PC-9 (cell line): ENCODE measurements around the gene KIF9. TPM values are rescaled to one million over a fixed set of nuclear protein-coding genes. Genes with fewer than 3 reads are reported as not detected.
"Not testable (repeated sequence)": the region's sequence is repeated elsewhere in the genome, so short reads cannot be mapped to it uniquely, and the experiment has no call there.

ENCODE experiments used
- BruUV-seq: library from RNA; stranded (reverse); fragments of 400-500 nt; replicated peaks from 2 replicates; lab custom pipeline; 2021; lab: Mats Ljungman, UMichigan
- CTCF ChIA-PET: fragments of 300-600 bp; sonication (Branson Sonifier 250); formaldehyde crosslinking; loops from one replicate; lab custom pipeline; 2022; ENCODE audit warnings: antibody characterized with exemption; lab: Charles Lee
- POLR2A ChIA-PET: fragments of 300-600 bp; sonication (Branson Sonifier 250); formaldehyde crosslinking; loops from one replicate; lab custom pipeline; 2022; ENCODE audit warnings: antibody characterized with exemption; ENCODE audit not compliant: unreplicated experiment; lab: Charles Lee
- DNase-seq, 2 experiments: peaks; one replicate each; pipeline versions ENCODE4 v3.0.0 to v3.0.0-alpha.2; 2015 to 2022; ENCODE audit warnings: mixed read lengths in 1 of 2
- H2AFZ ChIP-seq: fragments of 200-600 bp; sonication (generic); 2 replicates; pipeline ENCODE4 v1.8.1; 2017; ENCODE audit warnings: antibody characterized with exemption
- H3F3A ChIP-seq: fragments of 200-600 bp; sonication (generic); 2 replicates; pipeline ENCODE4 v1.8.1; 2017; ENCODE audit warnings: antibody characterized with exemption, mild to moderate bottlenecking, low read depth; ENCODE audit not compliant: insufficient read depth
- H3K27ac ChIP-seq: fragments of 200-600 bp; sonication (generic); 2 replicates; pipeline ENCODE4 v1.6.1; 2016; ENCODE audit warnings: mixed run types
- H3K27me3 ChIP-seq: fragments of 200-600 bp; sonication (generic); 2 replicates; pipeline ENCODE4 v1.6.1; 2016; ENCODE audit warnings: low read depth, mixed run types; ENCODE audit not compliant: insufficient read depth
- H3K36me3 ChIP-seq: fragments of 200-600 bp; sonication (generic); 2 replicates; pipeline ENCODE4 v1.6.1; 2016; ENCODE audit warnings: low read depth, mixed run types
- H3K4me1 ChIP-seq: fragments of 200-600 bp; sonication (generic); replicated peaks from 2 replicates; pipeline ENCODE4 v1.6.1; 2016; ENCODE audit warnings: mixed run types; ENCODE audit not compliant: insufficient read depth
- H3K4me2 ChIP-seq: fragments of 200-600 bp; sonication (generic); 2 replicates; pipeline ENCODE4 v1.6.1; 2017; ENCODE audit warnings: mixed run types
- H3K4me3 ChIP-seq: fragments of 200-600 bp; sonication (generic); 2 replicates; pipeline ENCODE4 v1.6.1; 2016; ENCODE audit warnings: mixed run types
- H3K79me2 ChIP-seq: fragments of 200-600 bp; sonication (generic); 2 replicates; pipeline ENCODE4 v1.6.1; 2017; ENCODE audit warnings: low read depth, mixed run types
- H3K9me2 ChIP-seq: fragments of 200-600 bp; sonication (generic); 2 replicates; pipeline ENCODE4 v1.8.1; 2017; ENCODE audit warnings: mild to moderate bottlenecking; ENCODE audit not compliant: insufficient read depth
- H3K9me3 ChIP-seq: fragments of 200-600 bp; sonication (generic); 2 replicates; pipeline ENCODE4 v1.8.1; 2016; ENCODE audit warnings: low read depth; ENCODE audit not compliant: insufficient read depth
- H4K20me1 ChIP-seq: fragments of 200-600 bp; sonication (generic); 2 replicates; pipeline ENCODE4 v1.8.1; 2017; ENCODE audit not compliant: insufficient read depth
- CTCF ChIP-seq: fragments of 200-600 bp; sonication (generic); conservative IDR thresholded peaks from 2 replicates; pipeline ENCODE4 v1.6.1; 2017; ENCODE audit warnings: mixed run types, antibody characterized with exemption, mild to moderate bottlenecking, moderate library complexity
- EZH2 ChIP-seq: fragments of 200-600 bp; sonication (generic); IDR thresholded peaks from 2 replicates; pipeline ENCODE4 v1.8.0; 2017; ENCODE audit warnings: antibody characterized with exemption, low read depth
- intact Hi-C: fragments of 100-400 bp; cut with micrococcal nuclease; formaldehyde crosslinking; loops from one replicate; pipeline ENCODE4 v1.10.0; 2022; ENCODE audit not compliant: unreplicated experiment
- total RNA-seq: library from RNA; stranded (reverse); gene quantifications from 2 replicates; pipeline ENCODE4 v1.2.3, GENCODE V29; 2021

KIF9 gene
- total RNA-seq, 1 experiment from 2014 or later: 21.4 TPM

DNA sequence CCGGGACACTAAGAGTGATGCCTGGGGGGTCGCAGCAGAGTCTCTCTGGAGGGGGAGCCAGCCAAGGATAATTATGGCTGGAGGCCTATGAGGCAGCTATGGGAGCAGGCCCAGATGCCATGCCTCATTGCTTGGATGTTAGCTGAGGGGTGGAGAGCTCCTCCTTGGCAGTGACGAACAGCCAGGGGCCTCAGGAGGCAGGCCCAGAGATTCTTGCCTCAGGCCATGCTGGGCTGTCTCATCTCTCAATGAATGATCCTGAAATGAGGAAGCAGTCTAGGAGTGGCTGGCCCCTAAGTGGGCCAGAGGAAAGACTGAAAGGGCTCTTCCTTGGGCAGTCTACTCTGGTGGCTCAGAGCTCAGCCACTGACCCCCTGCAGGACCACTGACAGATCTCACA, 21.3 kb downstream of the KIF9 start:
- intact Hi-C loops: no loop called here
- H3F3A ChIP-seq: no peaks in the 10 kb centered on the region
- DNase-seq: peak in 1 of 2 experiments; percentile 35
- no peak overlapping the region for H2AFZ ChIP-seq
- no peaks in the 10 kb centered on the region for H4K20me1 ChIP-seq
- H3K27me3 ChIP-seq: no peaks in the 10 kb centered on the region
- no peaks in the 10 kb centered on the region for H3K9me3 ChIP-seq
- ChIA-PET POLR2A (interaction anchor here (0.7 kb wide), 1 partner anchor 47 kb away, joined by 3 read pairs; no protein-coding TSS in a partner anchor), CTCF (interaction anchor here (0.6 kb wide), 1 partner anchor 67 kb away, joined by 4 read pairs; no protein-coding TSS in a partner anchor)
- H3K27ac ChIP-seq: no peak overlapping the region
- no peaks in the 10 kb centered on the region for H3K36me3 ChIP-seq
- H3K79me2 ChIP-seq: no peaks in the 10 kb centered on the region
- TF ChIP-seq EZH2 (no peak), CTCF (no peak)
- no peaks in the 10 kb centered on the region for H3K4me1 ChIP-seq
- no TSS peak for BruUV-seq
- no peak overlapping the region for H3K4me2 ChIP-seq
- H3K9me2 ChIP-seq: no peaks in the 10 kb centered on the region
- no peak overlapping the region for H3K4me3 ChIP-seq

DNA sequence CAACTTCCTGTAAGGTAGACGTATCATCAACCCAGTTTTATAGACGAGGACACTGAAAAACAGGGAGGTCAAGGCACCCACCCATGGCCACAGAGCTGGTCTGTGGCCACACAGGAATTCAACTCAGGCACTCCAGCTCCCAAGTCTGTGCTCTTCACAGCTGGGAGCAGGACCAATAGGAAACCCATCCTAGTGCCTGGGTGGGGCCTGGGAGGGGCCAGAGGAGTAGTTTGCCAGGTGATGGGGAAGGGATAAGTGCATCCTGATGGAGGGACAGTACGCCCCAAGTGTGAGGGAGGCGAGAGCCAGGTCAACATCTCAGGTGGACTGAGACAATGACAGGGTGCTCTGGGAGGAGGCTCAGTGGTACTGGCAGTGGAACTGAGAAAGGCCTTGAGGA, 22.0 kb downstream of the KIF9 start:
- no peak overlapping the region for H3K4me2 ChIP-seq
- H4K20me1 ChIP-seq: no peaks in the 10 kb centered on the region
- no peak overlapping the region for H3K27ac ChIP-seq
- H3K9me2 ChIP-seq: no peaks in the 10 kb centered on the region
- no peaks in the 10 kb centered on the region for H3K4me1 ChIP-seq
- TF ChIP-seq CTCF (no peak), EZH2 (no peak)
- no peak overlapping the region for H3K4me3 ChIP-seq
- H3K79me2 ChIP-seq: no peaks in the 10 kb centered on the region
- H3K27me3 ChIP-seq: no peaks in the 10 kb centered on the region
- H3F3A ChIP-seq: no peaks in the 10 kb centered on the region
- H3K36me3 ChIP-seq: no peaks in the 10 kb centered on the region
- no TSS peak for BruUV-seq
- POLR2A ChIA-PET: interaction anchor here (0.7 kb wide), 1 partner anchor 46 kb away, joined by 3 read pairs; no protein-coding TSS in a partner anchor
- intact Hi-C loops: no loop called here
- H3K9me3 ChIP-seq: no peaks in the 10 kb centered on the region
- CTCF ChIA-PET: no interaction called here
- no peak for DNase-seq
- H2AFZ ChIP-seq: no peak overlapping the region

DNA sequence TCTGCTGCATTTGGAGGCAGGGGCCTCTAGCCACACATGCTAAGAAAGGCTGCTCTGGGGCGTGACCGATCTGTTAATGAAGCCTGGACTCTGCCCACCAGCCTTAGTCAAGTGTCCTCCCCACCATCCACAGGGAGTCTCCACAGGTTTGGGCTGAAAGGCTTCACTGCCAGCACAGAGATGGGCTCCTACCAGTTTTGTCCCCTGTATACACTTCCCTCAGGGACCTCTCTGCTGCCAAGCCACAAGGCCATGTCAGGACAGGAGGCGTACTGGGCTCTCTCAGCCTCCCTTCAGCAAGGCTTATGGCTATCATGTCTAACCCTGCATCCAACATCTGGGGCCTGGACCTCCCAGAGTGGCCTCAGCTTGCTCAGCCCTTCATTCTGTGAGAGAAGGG, 23.5 kb downstream of the KIF9 start:
- H3K27ac ChIP-seq: no peak overlapping the region
- no peak overlapping the region for H3K4me2 ChIP-seq
- H3K9me2 ChIP-seq: no peaks in the 10 kb centered on the region
- no peaks in the 10 kb centered on the region for H3K9me3 ChIP-seq
- no peak for DNase-seq
- no peak overlapping the region for H2AFZ ChIP-seq
- no peaks in the 10 kb centered on the region for H3K27me3 ChIP-seq
- H3F3A ChIP-seq: no peaks in the 10 kb centered on the region
- no peak for TF ChIP-seq CTCF
- TF ChIP-seq EZH2: no peak
- no peak overlapping the region for H3K4me3 ChIP-seq
- no peaks in the 10 kb centered on the region for H4K20me1 ChIP-seq
- CTCF ChIA-PET: no interaction called here
- no TSS peak for BruUV-seq
- H3K79me2 ChIP-seq: no peaks in the 10 kb centered on the region
- H3K36me3 ChIP-seq: no peaks in the 10 kb centered on the region
- POLR2A ChIA-PET: no interaction called here
- no peaks in the 10 kb centered on the region for H3K4me1 ChIP-seq
- intact Hi-C loops: no loop called here

DNA sequence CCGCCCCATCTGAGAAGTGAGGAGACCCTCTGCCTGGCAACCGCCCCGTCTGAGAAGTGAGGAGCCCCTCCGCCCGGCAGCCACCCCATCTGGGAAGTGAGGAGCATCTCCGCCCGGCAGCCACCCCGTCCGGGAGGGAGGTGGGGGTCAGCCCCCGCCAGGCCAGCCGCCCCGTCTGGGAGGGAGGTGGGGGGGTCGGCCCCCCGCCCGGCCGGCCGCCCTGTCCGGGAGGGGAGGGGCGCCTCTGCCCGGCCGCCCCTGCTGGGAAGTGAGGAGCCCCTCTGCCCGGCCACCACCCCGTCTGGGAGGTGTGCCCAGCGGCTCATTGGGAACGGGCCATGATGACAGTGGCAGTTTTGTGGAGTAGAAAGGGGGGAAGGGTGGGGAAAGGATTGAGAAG, 26.3 kb downstream of the KIF9 start:
- H3K9me2 ChIP-seq, DNase-seq, POLR2A ChIA-PET, H3F3A ChIP-seq, H3K27me3 ChIP-seq, H3K9me3 ChIP-seq, H3K27ac ChIP-seq, H3K4me1 ChIP-seq, H3K4me2 ChIP-seq, H4K20me1 ChIP-seq, H3K36me3 ChIP-seq, BruUV-seq, H3K79me2 ChIP-seq, CTCF ChIA-PET, intact Hi-C loops, H2AFZ ChIP-seq, H3K4me3 ChIP-seq: not testable (repeated sequence)
